ENCODE data around the gene MOSPD3.

MOSPD3 gene

GRCh38 chr7:100626530-100627237, 14.3 kb downstream of the MOSPD3 start:
- DNase-seq (ENCODE audit: low spot score): peak; percentile 81

- no peak for DNase-seq (ENCODE audit: low spot score)
Observed at GRCh38 chr7:100627238-100627549, 14.9 kb downstream of the MOSPD3 start.

GRCh38 chr7:100629117-100629716, 16.9 kb downstream of the MOSPD3 start:
- peak; percentile 31 for DNase-seq (ENCODE audit: low spot score)

GRCh38 chr7:100630066-100630465, 17.7 kb downstream of the MOSPD3 start:
- DNase-seq (ENCODE audit: low spot score): no peak

GRCh38 chr7:100632951-100633717, 20.8 kb downstream of the MOSPD3 start:
- no peak for DNase-seq (ENCODE audit: low spot score)

GRCh38 chr7:100639995-100640516, 27.7 kb downstream of the MOSPD3 start:
- peak; percentile 64 for DNase-seq (ENCODE audit: low spot score)

GRCh38 chr7:100640517-100641440, 28.4 kb downstream of the MOSPD3 start:
- DNase-seq (ENCODE audit: low spot score): no peak

GRCh38 chr7:100641463-100641859, 29.1 kb downstream of the MOSPD3 start, which contains the start of gene TFR2:
Gene TFR2 (minus strand): TSS chr7:100641552. CDS start chr7:100641509, 43 bp downstream.
- DNase-seq (ENCODE audit: low spot score): peak; percentile 92

- peak; percentile 34 for DNase-seq (ENCODE audit: low spot score)
Observed at GRCh38 chr7:100641860-100642533, 29.7 kb downstream of the MOSPD3 start.

GRCh38 chr7:100642534-100642907, 30.2 kb downstream of the MOSPD3 start:
- peak; percentile 90 for DNase-seq (ENCODE audit: low spot score)

GRCh38 chr7:100649826-100650565, 37.7 kb downstream of the MOSPD3 start:
- no peak for DNase-seq (ENCODE audit: low spot score)

- DNase-seq (ENCODE audit: low spot score): no peak
Observed at GRCh38 chr7:100654908-100655831, 42.8 kb downstream of the MOSPD3 start.

- peak; percentile 56 for DNase-seq (ENCODE audit: low spot score)
Observed at GRCh38 chr7:100655908-100656674, 43.8 kb downstream of the MOSPD3 start, which contains the start of gene ACTL6B. Gene ACTL6B (minus strand): TSS chr7:100656448. CDS start chr7:100656354, 94 bp downstream.

GRCh38 chr7:100662194-100662776, 49.9 kb downstream of the MOSPD3 start:
- peak; percentile 38 for DNase-seq (ENCODE audit: low spot score)

Data from hematopoietic multipotent progenitor cell treated with erythropoietin and hydrocortisone succinate and interleukin-3 and kit ligand, for 15 days (in vitro differentiated cells).